Stimulated activated CD8-positive, alpha-beta memory T cell treated with anti-CD3 and anti-CD28 coated beads, Interleukin-4, amount 100 ng/mL, for 24 hours (primary cell): ENCODE measurements around the gene KIF19.

Source experiments
- DNase-seq: peaks from one replicate; pipeline ENCODE4 v3.0.0-alpha.2; 2020; ENCODE audit warnings: low read depth

The KIF19 gene

DNA sequence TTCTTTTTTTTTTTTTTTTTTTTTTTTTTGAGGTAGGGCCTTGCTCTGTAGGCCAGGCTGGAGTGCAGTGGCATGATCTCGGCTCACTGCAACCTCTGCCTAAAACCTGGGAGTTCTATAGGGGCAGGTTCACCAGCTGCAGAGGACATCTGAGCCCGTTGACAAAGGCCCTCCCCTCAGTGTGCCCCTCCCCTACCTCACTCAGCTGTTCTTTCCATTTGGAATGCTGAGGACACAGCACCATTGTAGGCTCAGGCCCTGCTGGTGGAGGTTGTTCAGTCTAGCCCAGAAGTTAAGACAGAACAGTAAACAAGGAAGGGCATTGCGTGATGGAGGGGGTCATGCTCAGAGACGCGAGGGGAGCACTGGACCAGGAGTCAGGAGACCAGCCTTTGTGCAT, 21.8 kb upstream of the KIF19 start:
- no peak for DNase-seq

DNA sequence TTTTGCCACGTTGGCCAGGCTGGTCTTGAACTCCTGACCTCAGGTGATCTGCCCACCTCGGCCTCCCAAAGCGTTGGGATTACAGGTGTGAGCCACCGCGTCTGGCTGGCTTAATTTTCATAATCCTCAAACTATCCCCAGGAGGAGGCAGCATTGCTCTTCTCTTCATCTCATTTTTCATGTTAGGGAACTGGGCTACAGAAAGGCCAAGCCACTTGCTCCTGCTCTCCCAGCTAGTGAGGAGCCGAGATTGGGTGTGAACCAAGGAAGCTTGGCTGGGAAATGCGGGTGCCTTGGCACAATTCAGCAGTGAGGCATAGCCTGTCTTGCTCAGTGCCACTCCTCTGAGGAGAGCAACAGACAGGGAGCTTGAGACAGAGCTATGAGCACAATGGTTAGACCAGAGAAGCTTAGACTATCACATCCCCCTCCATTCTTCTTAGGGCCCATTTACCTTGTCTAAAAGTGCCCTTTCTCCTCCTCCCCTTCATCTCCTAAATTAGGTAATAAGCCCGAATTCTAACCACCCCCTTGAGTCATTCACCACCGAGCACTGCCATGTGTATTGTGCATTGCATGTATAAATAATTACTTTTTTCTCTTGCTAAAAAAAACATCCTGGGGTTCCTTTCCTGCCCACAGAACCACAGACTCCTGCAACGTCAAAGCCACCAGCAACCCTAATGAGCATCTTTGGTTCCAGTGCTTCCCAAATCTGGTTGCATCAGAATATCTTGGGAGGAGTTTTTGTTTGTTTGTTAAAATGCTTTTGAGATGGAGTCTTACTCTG, 20.0 kb upstream of the KIF19 start:
- no peak for DNase-seq

DNA sequence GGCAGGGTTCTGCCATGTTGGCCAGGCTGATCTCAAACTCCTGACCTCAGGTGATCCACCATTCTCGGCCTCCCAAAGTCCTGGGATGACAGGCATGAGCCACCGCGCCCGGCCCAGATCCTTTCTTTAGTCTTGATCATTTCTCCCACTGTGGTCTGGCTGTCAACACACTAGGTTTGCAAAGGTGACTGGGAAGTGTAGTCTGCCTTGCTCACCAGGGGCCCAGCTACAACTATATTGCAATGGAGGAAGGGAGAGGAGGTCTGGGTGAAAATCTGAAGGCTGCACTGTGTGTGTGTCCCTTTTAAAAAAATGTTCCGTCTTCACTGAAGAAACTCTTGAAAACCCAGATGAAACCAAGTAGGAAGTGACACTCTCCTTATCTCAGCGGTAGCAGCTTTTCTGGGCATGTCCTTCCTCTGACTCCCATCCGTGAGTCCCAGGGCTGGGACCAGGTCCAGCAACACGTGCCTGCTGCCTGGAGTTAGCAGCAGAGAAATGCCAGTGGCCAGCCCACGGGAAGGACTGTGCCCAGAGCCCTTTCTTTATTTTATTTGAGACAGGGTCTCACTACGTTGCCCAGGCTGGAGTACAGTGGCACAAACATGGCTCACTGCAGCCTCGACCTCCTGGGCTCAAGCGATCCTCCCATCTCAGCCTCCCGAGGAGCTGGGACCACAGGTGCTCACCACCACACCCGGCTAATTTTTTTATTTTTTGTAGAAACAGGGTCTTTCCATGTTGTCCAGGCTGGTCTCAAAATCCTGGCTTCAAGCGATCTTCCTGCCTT, 17.8 kb upstream of the KIF19 start:
- no peak for DNase-seq

DNA sequence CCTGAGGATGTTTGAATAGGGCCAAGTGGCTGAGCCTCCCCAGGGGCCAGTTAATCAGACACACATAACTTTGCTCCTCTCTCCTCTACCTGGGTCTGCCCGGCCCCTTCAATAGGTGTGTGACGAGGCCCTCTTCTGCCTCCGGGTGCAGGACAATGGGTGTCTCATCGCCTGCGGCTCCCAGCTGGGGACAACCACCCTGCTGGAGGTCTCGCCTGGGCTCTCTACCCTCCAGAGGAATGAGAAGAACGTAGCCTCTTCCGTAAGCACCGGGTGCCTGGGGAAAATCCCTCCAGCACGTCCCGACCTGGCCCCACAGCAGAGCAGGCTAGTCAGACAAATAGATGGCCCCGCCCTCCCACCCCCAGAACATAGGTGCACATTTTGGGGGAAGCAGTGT, 16.1 kb upstream of the KIF19 start:
- no peak for DNase-seq

DNA sequence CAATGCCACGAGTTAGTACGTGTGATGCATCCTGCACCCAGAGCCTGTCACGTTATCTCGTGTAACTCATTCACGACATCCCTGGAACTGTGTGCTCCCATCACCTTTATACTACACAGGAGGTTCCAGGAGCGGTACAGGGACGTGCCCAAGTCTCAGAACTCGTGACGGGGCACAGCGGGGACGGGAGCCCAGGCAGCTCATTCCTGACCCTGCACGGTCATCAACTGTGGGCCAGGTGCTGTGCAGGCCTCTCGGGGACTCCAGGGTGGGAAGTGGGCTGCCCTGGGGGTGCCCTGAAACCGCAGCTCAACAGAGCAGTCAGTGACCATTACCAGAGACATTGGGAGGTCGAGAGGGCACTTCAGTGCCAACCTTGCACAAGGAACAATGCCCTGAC, 11.1 kb upstream of the KIF19 start:
- DNase-seq = no peak

DNA sequence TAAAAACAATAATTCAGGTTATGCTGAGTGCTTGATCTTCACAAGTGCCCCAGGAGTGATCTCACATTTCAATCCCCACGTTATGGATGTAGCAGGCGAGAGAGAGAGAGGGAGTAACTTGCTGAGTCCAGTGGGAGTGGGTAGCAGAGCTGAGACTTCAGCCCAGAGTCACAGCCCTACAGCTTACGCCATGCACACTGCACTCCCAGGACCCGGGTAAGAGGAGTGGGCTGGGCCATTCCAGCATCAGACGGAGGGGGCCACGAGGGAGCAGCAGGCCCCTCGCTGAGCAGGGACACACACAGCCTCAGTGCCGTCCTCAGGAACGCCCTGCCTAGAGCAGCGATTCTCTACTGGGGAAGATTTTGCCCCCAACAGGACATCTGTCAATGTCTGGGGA, 9.8 kb upstream of the KIF19 start:
- no peak for DNase-seq

DNA sequence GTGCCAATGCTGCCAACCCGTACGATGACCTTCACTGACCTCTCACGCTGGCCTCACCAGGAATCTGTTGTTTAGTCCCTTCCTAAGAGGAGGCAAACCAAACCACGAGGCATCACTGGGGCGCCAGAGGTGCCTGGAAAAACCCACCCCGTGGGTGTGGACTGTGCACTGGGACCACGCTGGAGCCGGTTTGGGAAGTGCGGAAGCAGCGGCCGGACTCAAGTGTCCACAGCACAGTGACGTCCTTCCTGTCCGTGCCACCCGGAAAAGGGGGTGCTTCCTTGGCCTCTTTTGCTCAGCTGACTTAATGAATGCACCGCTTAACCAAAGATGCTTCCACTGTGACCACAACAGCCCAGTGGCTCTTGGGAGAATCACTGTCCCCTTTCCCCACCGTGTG, 9.0 kb upstream of the KIF19 start:
- DNase-seq = no peak

DNA sequence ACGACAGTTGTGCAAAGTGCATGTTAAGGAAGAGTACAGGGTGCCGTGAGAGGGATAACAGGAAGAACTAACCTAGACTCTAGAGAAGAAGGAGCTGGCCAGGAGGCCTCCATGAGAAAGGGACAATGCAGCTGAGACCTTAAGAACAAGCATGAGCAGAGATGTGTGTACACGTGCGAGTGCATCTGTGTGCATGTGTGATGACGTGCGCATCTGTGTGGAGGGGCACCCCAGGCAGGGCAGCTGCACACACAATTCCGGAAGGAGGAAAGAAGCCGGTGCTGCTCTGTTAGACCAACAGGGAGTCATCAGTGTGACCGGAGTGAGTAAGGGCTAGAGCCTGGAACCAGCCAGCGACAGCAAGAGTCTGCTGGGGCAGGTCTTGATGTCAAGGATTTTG, 7.6 kb upstream of the KIF19 start:
- no peak for DNase-seq

DNA sequence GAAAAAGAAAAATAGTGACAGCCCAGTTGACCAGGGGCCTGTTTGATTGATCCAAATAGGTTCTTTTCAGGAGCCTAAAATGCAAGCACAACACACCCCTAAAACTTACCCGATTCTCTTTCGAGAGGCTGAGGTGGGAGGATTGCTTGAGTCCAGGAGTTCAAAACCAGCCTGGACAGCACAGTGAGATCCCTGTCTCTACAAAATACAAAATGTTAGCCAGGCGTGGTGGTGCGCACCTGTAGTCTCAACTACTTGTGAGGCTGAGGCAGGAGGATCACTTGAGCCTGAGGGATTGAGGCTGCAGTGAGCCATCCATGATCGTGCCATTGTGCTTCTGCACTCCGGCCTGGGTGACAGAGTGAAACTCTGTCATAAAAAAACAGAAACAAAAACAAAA, 1.5 kb upstream of the KIF19 start:
- no peak for DNase-seq

DNA sequence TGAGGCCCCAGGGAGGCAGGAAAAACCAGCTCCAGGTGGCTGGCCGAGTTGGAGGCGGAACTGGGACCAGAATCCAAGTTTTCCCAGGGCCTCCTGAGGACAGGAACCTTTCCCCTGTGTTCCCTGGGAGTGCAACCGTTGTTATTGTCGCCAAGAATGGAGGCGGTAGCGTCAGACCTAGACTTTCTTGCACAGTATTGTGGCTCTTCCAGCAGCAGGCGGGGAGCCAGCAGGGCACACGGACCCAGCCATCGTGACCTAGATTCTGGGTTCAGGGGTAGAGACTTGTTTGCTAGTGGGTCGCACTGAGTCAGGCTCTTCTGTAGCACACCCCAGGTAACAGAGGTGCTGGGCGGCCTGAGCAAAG, 667 bp upstream of the KIF19 start:
- DNase-seq = no peak

DNA sequence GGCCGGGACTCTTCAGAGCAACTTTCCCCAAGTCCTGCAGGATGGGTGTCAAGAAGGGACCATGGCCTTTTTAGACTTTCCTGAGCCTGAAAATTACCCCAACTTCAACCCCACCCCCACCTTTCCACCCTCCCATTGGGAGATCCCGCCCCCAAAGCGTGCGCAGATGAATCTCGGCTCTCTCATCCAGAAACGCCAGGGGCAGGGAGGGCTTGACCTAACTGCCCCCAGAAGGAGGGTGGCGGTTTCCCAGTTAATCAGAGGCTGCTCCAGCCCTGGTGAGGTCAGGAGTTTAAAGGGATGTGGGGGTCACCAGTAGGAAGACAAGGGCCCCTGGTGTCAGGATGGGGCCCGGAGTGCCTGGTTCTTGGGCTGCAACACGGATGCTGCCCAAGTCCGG, 480 bp downstream of the KIF19 start:
- DNase-seq = no peak

DNA sequence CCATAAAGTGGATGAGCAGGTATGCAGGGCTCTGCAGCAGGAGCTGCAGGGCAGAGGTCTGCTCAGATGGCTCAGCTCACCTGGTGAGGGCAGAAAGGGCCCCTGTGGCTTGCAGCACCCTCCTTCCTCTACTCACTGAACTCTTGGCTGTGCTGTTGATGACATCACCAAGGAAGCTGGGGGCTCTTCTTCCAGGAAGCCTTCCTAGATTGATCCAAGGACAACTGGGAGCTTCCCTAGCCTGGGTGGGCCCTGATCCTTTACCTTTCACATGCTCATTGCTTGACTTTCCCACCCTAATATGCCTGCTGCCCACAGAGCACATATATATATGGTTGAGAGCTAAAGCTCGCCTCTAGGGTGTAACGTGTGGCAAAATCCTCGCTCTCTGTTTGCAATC, 2.5 kb downstream of the KIF19 start:
- DNase-seq = no peak

DNA sequence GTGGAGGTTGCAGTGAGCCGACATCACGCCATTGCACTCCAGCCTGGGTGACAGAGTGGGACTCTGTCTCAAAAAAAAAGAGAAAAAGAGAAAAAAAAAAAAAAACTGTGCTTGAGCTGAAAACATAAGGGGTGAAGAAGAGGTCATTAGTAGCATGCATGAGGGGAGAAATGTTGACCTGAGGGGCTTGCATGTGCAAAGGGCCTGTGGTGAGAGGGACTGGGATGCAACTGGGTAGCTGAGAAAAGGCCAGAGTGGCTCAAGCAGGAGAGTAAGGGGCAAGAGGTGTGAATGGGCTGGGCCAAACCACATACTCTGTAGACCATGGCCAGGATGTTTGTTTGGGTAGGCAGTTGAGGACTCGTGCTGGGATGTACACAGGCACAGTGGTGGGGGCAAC, 3.4 kb downstream of the KIF19 start:
- DNase-seq = no peak

DNA sequence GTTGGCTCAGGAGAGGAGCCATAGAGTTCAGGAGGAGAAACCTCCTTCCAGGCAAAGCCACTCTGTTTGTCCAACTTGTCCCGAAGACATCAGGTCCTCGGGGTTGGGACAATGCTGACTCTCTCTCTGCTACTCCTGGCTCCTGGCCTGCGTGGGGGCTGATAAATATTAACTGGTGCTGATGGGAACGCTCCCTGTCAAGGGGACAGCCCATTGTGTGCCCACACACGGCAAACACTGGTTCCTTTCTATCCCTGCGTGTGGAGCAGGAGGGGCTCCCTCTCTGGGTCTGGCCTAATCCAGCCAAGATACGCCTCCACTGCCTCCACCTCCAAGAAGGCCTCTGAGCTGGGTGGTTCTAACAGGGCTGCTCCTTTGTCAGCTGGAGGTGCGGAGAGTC, 4.4 kb downstream of the KIF19 start:
- no peak for DNase-seq

DNA sequence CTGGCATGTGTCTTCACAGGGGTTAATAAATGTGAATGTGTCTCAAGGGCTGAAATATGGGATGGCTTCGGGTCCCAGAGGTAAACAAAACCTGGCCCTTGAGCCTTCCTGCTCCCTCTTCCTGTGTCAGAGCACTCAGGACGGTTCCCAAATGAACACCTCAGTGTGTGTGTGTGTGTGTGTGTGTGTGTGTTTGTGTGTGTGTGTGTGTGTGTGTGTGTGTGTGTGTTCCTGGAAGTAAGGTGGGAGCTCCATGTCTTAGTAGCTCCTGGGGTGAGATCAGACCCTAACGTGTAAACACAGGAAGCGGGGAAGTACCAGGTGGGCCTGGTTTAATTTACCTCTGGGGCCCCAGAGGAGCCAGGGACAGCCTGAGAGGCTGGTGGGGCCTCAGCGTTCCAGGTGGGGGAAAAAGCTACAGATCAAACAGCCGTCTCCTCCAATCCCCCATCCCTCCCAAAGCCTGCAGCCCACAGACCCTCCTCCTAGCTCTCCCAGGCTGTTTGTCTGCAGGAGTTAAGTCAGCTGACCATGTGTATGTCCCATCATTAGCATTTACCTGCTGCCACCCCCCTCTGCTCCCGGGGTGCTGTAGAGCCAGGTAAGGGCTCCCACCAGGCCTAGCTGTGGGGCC, 6.1 kb downstream of the KIF19 start:
- no peak for DNase-seq

DNA sequence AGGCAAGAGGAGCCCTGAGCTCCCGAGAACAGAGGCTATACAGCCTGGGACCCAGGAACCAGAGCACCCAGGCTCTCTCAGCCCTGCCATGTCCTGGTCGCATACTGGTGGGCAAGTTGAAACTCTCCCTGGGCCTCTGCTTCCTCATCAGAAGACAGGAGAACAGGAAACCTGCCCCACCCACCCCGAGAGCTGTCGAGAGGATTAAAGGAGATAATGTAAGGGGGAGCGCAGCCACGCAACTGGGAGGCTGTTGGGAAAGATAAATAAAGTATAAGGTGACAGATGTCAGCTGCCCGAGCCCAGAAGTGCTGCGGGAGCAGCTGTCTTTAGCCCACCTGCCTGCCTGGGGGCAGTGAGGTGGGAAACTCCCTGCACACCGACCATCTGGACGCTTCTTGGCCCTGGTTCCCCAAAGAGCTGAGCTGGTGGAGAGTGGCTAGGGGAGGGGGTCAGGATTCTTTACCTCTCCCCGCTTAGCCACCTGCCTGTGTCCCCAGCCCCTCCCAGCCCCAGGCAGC, 6.8 kb downstream of the KIF19 start:
- no peak for DNase-seq

DNA sequence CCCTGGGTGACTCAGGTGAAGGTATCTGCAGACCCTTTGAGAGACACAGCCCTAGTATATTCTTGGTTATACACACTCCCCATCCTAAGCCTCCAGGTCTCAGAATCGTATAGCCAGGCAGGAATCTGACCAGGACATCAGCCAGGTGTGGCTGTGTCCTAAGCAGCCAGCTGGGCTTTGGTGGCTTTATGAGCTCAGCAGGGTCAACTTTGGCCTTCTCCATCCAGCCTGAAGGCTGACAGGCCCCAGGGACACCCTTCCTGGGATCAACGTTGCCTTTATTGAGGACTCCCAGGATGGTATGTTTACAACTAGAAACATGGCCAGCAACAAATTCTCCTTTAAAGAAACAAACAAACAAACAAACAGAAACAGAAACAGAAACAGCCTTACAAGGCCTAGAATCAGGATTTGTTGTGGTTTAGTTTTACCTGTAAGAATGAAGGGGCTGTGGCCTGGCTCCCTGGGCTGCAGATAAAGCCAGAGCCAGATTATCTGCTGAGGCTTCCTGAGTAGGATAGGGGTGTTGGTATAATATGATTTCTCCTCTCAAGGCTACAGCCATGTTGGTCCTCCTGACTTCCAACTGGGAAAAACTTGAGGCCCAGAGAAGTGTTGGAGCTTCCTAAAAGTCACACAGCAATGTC, 8.5 kb downstream of the KIF19 start:
- DNase-seq = no peak

DNA sequence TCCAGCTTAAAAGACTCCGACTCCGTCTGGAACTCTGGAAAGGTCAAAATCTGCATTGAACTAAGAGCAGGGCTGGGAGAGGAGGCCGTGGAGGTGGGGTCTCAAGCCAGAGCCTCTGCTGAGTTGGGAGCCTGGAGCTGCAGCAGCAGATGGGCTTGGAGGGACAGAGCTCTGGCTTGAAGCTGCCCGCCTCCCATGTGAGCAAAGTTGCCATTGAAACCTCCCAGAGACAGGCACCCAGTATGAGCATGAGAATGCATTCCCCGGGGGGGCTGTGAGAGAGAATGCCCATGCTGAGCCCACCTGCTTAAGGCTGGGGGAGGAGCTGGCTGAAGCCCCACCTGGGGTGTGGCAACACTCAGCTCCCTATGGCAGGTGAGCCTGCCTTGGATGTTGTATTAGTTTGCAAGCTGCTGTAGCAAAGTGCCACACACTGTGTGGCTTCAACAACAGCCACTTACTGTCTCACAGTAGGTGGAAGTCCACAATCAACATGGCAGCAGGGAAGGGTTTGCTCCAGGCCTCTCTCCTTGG, 9.6 kb downstream of the KIF19 start:
- no peak for DNase-seq

DNA sequence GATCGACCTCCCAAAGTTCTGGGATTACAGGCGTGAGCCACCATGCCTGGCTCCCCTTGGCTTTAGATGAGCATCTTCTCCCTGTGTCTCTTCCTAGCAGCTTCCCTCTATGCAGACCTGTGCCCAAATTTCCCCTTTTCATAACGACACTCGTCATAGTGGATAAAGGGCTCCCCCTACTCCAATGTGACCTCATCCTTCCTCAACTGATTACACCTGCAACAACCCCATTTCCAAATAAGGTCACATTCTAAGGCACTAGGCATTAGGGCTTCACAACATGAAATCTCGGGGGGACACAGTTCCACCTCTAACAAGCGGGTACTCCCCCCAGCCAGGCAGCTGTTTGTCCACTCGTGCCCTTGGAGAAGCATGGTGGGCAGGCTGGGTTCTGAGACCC, 10.3 kb downstream of the KIF19 start:
- DNase-seq = no peak

DNA sequence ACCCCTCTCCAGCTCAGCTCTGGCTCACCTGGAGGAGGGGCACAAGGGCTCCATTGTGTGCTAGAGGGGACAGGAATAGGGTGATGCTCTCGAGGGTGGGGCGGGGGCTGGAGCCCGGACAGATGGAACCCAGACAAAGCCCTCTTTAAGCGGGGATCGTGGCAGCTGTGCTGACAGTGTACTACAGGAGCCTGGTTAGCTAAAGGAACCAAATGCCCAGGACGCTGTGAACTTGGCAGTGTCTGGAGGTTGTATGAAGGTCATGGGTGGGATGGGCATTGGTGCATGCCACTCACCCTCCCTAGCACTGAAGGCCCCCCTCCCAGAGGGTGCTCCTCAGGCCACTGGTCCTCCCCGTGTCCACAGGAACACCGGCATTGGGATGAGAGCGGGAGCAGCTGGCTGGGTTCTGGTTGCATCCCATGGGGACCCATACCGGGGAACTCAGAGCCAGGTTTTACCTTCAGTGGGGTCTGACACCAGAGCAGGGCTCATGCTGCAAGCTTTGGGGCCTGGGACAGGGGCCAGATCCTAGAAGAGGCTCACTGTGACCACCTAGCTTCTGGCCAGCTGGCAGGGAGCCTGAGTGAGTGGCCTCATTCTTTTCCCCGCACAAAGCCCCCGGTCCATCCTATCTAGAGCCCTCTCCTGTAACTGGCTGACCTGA, 11.9 kb downstream of the KIF19 start:
- DNase-seq = no peak

DNA sequence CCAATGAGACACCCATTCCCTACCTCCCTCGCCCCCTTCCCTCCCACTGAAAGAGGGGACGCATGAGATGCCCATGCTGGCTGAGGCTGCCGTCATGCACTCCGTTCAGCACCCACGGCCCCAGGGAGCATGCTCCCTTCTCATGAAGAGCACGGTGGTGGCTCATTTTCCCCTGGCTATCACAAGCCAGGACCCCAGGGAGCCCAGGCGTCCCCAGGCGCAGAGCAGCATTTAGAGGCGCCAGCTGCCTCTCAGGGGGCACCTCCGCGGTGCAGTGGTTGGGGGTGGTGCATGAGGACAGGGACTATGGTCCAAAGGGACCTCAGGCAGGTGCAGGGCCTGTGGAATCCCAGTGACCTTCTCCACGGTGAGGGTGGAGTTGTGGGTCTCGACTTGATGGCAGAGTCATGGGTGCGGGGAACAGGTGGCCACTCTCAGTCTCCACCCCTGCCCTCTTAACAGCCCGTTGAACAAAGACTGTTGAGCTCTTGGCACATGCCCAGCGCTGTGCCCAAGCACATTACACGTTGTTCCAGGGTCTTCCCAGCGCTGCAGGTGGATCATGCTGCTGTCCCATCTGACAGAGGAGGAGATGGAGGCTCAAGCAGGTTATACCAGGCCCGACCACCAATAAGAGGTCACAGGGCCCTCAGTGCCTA, 13.6 kb downstream of the KIF19 start:
- DNase-seq = no peak
